NK-92 treated with Interleukin-12 subunit alpha and Interleukin-12 subunit beta, amount 100 ng/mL, for 24 hours (cell line): Measurements from ENCODE around the gene EVA1B.

Experiments
- DNase-seq: peaks from one replicate; lab custom pipeline; 2025; lab: John Stamatoyannopoulos, UW

EVA1B gene

DNA sequence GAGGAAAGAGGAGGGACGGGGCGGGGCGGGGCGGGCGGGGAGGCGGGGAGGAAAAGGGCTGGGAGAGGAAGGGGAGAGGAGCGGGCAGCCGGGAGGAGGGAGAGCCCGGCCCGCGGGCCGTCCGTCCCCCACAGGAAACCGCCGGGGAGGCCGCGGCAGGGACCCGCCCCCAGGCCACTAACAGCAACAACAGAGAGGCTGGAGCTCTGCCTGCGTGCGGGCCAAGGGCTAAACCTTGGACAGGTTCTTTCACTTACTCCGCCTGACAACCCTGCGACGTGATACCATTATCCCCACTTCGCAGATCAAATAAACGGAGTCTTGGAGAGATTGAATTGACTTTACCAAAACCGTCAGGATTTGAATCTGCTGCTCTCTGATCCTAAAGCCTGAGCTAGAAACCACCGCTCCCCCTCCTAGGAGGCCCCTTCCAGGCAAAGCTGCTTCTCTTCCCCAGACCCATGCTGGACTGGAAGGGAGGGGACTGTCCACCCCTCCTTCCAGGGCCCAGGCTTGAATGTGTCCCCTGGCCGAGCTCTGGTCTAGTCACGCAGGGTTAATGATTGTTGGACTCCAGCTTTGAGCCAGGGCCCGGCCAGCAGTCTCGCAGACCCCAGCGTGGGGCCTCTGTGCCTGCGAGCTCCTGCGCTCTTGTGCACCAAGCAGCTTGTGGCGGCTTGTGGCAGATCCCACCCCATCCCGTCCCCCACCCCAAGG lies at the start of gene EVA1B:
Gene EVA1B (minus strand): TSS at position 10 of the 717 bp plus-strand sequence. CDS start 608 bp downstream, outside the sequence.
- DNase-seq = no peak

GRCh38 chr1:36372617-36373016 lies 49.2 kb upstream of the EVA1B start:
- no peak for DNase-seq

- DNase-seq = peak; percentile 58
These were observed 45.8 kb upstream of the EVA1B start for GRCh38 chr1:36369061-36369861.

- DNase-seq = no peak
These were observed 44.4 kb upstream of the EVA1B start for GRCh38 chr1:36367798-36368197.

- no peak for DNase-seq
These were observed 43.6 kb upstream of the EVA1B start for GRCh38 chr1:36367066-36367465.

- no peak for DNase-seq
These were observed 42.7 kb upstream of the EVA1B start for GRCh38 chr1:36366091-36366661.

GRCh38 chr1:36365381-36365780 lies 41.9 kb upstream of the EVA1B start:
- DNase-seq = no peak

DNA sequence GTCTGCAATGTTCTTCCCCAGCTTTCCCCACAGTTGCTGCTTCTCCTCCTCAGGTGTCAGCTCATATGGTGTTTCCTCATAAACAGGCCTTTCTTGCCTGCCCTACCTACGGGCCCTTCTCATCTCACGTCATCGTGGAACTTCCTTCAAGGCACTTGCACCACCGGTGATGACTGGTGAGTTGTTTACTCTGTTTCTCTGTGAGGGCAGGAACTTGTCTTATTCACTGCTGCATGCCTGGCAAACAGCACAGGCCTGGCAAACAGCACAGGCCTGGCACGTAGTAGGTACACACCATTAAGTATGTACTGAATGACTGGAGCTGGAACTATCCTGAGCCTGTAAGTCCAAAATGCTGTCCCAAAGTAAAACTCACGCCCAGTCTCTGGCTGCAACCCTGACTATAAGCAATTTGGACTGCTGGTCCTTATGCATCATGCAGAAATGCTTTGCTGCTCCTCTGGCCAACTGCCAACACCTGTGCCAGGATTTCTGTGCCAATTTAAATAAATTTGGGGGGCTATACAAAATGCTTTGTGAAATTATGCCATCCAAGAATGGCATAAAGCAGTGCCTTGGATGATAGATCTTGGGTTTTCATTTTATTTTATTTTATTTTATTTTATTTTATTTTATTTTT lies 36.6 kb upstream of the EVA1B start:
- no peak for DNase-seq

GRCh38 chr1:36359383-36359782 lies 35.9 kb upstream of the EVA1B start:
- DNase-seq = no peak

DNA sequence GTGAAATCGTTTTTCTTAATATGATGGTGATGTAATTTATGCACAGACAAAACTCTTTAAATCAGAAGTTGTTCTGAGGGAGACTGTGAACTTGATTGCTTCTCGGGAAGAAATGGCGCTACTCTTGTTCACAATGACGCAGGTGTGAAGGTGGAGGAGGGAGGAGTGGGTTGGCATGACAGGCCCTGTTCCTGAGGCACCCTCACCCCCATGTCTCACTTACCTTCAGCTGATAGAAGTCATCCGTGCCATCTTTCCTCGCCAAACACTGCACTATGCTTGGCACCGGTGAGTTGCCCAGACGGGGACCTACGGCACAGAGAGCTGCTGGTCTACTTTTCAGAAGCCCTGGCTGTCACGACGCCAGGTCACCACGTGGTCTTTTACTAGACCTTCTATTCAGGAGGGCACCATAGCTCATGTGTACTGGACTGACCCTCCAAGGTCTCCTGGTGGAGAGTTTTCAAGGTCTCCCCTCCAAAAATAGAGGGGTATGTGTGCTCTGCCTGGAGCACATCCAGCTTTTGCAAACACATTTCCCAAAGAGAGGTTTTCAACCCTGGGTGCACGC lies 35.2 kb upstream of the EVA1B start:
- DNase-seq = no peak

GRCh38 chr1:36355811-36356210 lies 32.4 kb upstream of the EVA1B start:
- DNase-seq = no peak

- no peak for DNase-seq
These were observed 31.0 kb upstream of the EVA1B start for GRCh38 chr1:36354486-36354885.

DNA sequence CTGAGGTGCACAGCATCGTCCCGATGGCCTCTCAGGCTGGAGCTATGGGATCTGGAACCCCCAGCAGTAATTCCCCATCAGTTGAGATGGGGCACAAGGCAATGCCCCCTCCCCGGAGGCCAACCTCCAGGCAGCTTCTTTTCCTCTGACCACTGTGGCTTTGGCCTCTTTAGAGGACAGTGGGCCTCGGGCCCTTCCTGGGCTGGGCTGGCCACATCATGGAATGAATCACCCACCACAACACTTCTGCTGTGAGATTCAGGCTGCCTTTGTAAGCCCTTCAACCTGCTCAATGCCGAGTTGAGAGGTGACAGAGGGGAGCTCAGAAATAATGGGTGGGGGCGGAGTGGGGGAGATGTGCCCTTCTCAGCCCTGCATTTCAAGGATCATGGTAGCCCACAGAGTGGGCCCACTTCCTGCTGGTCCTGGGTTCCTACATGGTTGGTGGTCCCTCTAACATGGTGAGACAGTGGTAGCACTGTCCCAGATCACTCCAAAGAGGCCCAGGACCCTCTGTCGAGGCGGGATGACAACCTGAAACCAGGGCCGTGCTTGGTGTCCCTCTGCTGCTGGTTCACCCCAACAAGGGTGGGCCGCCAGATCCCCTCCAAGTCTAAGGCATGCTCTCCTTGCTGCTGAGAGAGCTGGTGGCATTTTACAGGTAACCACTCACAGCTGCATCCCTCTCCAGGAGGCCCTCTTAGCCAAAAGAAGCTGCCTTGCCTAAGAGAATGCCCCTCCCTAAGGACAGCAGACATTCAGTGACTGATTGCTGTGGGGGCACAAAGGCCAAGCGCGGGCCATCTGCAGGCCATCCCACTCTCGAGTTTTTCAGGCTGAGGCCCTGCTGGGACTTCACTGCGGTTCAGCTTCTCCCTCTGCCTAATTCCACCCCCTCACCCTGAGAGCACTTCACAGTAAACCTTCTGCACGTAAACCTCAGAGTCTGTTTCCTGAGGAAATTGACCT lies 29.7 kb upstream of the EVA1B start:
- no peak for DNase-seq

DNA sequence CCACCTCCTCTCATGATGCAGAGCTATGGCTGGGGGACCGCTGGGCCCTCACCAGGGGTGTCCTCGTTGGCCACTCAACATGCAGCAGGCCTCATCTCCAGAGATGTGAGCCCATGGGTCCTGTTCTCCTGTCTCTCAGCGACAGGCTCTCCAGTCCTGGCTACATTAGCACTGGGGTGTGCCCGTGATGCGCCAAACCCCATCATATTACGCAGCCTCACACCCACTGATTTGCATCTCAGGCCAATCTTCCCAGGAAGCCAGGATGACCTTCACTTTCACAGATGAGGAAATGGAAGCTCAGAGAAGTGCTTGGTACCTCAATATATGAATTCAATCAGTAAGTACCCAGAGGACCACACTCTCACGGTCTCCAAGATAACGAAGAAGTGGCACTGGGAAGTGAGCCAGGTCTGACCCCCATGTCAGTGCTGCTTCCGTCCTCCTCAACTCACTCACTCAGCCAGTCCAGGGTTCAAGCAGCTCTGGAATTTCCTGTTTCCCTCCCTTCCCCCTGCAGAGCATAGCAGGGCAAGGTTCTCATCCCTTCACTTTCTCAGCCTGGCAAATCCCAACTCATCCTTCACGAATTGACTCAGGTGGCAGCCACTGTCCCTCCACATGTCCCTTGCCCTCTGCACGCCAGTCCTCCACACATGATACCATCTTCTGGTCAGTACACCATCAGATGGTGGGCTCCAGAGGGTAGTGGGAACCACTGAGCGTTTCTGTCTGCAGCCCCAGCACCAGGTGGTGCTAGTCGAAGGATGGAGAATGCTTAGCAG lies 28.9 kb upstream of the EVA1B start:
- DNase-seq = no peak

GRCh38 chr1:36351227-36351977 lies 28.0 kb upstream of the EVA1B start:
- no peak for DNase-seq

DNA sequence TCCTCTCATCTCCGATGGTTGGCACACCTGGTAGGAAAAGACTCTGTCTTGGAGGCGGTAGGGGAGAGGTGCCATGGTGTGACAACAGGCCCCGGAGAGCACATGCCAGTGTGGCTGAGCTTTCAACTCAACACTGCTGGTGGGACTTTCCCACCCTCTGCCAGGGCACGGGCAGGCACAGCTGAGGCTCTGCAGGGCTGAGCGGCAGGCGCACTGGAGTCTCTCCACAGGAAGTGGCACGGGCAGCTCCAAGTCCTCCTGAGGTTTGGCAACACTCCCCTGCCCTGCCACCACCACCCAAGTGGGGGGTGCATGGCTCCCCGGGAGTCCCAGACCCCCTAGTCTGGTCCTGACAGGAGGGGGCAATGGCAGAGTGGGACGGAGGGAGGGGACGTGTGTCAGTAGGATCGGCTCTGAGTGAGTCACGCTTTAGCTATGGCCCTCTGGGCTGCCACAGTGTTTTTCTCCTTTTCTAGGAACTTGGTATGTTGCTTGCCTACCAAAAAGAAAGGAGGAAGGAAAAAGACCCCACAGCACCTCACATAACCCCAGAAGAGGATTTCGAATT lies 27.3 kb upstream of the EVA1B start:
- no peak for DNase-seq

DNA sequence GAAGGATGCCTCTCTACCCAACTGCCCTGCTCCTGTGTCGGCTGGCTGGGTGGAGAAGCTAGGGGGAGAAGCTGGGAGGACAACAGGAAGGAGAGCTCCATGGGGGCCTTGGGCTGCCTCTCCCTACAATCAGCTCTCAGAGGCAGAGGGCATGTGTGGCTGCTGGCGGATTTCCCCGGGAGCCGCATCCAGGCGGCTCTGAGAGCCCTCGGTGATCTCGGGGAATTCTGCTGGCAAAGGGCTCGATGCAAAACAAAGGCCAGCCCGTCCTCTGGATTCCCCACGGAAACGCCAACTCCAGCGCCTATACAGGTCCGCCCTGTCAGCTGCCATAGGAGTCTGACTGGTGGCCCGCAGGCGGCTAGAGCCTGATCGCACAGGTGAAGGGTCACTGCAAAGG lies 26.4 kb upstream of the EVA1B start:
- DNase-seq = no peak

GRCh38 chr1:36349241-36349671 lies 25.8 kb upstream of the EVA1B start:
- no peak for DNase-seq

DNA sequence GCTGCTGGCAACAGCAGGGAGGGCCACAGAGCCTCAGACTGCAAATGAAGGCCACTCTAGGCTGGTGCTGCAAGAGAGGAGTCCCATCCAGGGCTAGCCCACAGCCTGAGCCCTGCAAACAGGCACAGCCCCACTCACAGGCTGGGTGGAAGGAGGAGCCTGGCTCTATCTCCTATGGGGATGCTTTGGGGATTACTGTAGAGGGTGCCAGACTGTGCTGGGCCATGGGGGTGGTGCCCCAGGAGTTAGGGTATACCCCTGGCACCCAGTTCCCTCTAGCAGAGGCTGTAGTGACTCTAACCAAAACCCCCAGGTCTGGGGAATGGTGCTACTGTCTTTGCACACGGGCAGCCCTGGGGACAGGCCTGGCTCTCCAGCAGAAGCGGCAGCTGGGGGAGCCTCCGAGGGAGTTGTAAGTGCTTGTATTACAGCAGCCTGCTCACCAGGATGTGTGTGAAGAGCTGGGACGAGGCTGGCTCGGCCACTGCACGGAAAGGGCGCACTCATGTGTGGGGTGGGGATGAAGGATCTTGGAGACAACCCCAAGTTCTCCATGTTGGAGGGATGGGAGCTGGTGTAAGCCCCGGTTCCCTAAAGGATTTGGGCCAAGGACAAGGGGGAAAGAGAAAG lies 23.4 kb upstream of the EVA1B start:
- no peak for DNase-seq
